ENCODE data around the gene ARID5B.

ARID5B gene

GRCh38 chr10:62095181-62096122 lies 194.0 kb downstream of the ARID5B start:
- no peak for ATAC-seq (ENCODE audit: low read depth)
- no peak for DNase-seq (ENCODE audit: low spot score in 2 of 2)
- H3K27me3 Mint-ChIP-seq = no peaks in the 10 kb centered on the region
- H3K27ac Mint-ChIP-seq = no peak overlapping the region
- H3K4me3 Mint-ChIP-seq = no peak overlapping the region
- H3K4me1 Mint-ChIP-seq = peaks cover 17% of the 10 kb centered on the region
- H3K36me3 Mint-ChIP-seq = peaks cover 47% of the 10 kb centered on the region
- no peaks in the 10 kb centered on the region for H3K9me3 Mint-ChIP-seq

- Mint-ChIP-seq H3K9me3 (no peaks in the 10 kb centered on the region), H3K4me1 (peaks cover 17% of the 10 kb centered on the region), H3K27ac (no peak overlapping the region), H3K27me3 (no peaks in the 10 kb centered on the region), H3K36me3 (peaks cover 39% of the 10 kb centered on the region), H3K4me3 (no peak overlapping the region)
- DNase-seq (ENCODE audit: low spot score in 2 of 2) (no peak), ATAC-seq (ENCODE audit: low read depth) (no peak)
Observed at GRCh38 chr10:62096256-62096933, 194.9 kb downstream of the ARID5B start.

- DNase-seq (ENCODE audit: low spot score in 2 of 2) (no peak), ATAC-seq (ENCODE audit: low read depth) (no peak)
- H3K4me3 Mint-ChIP-seq = no peak overlapping the region
- H3K4me1 Mint-ChIP-seq = peaks cover 24% of the 10 kb centered on the region
- H3K27me3 Mint-ChIP-seq = no peaks in the 10 kb centered on the region
- peaks cover 21% of the 10 kb centered on the region for H3K36me3 Mint-ChIP-seq
- peak overlapping the region; percentile 7 for H3K27ac Mint-ChIP-seq
- no peaks in the 10 kb centered on the region for H3K9me3 Mint-ChIP-seq
Observed at GRCh38 chr10:62098278-62099121, 197.0 kb downstream of the ARID5B start.

GRCh38 chr10:62099299-62099698 lies 197.8 kb downstream of the ARID5B start:
- ATAC-seq (ENCODE audit: low read depth) (no peak), DNase-seq (ENCODE audit: low spot score in 2 of 2) (no peak)
- H3K4me3 Mint-ChIP-seq = no peak overlapping the region
- H3K9me3 Mint-ChIP-seq = no peaks in the 10 kb centered on the region
- no peaks in the 10 kb centered on the region for H3K27me3 Mint-ChIP-seq
- peaks cover 14% of the 10 kb centered on the region for H3K36me3 Mint-ChIP-seq
- no peak overlapping the region for H3K27ac Mint-ChIP-seq
- peaks cover 25% of the 10 kb centered on the region for H3K4me1 Mint-ChIP-seq

- peaks cover 32% of the 10 kb centered on the region for H3K4me1 Mint-ChIP-seq
- no peak for ATAC-seq (ENCODE audit: low read depth)
- no peaks in the 10 kb centered on the region for H3K36me3 Mint-ChIP-seq
- H3K4me3 Mint-ChIP-seq = no peak overlapping the region
- H3K27me3 Mint-ChIP-seq = no peaks in the 10 kb centered on the region
- H3K9me3 Mint-ChIP-seq = no peaks in the 10 kb centered on the region
- DNase-seq (ENCODE audit: low spot score in 2 of 2) = no peak
- peak overlapping the region; percentile 48 for H3K27ac Mint-ChIP-seq
Observed at GRCh38 chr10:62103857-62104256, 202.4 kb downstream of the ARID5B start.

GRCh38 chr10:62106929-62107519 lies 205.5 kb downstream of the ARID5B start:
- H3K4me3 Mint-ChIP-seq = no peak overlapping the region
- H3K36me3 Mint-ChIP-seq = no peaks in the 10 kb centered on the region
- H3K27ac Mint-ChIP-seq = no peak overlapping the region
- peaks cover 52% of the 10 kb centered on the region for H3K4me1 Mint-ChIP-seq
- ATAC-seq (ENCODE audit: low read depth) (no peak), DNase-seq (ENCODE audit: low spot score in 2 of 2) (no peak)
- H3K9me3 Mint-ChIP-seq = no peaks in the 10 kb centered on the region
- no peaks in the 10 kb centered on the region for H3K27me3 Mint-ChIP-seq

GRCh38 chr10:62108759-62109586 lies 207.5 kb downstream of the ARID5B start:
- ATAC-seq (ENCODE audit: low read depth) (no peak), DNase-seq (ENCODE audit: low spot score in 2 of 2) (no peak)
- peak overlapping the region; percentile 52 for H3K4me3 Mint-ChIP-seq
- H3K4me1 Mint-ChIP-seq = peaks cover 45% of the 10 kb centered on the region
- H3K27me3 Mint-ChIP-seq = no peaks in the 10 kb centered on the region
- peak overlapping the region; percentile 71 for H3K27ac Mint-ChIP-seq
- no peaks in the 10 kb centered on the region for H3K36me3 Mint-ChIP-seq
- H3K9me3 Mint-ChIP-seq = no peaks in the 10 kb centered on the region

GRCh38 chr10:62109587-62110293 lies 208.2 kb downstream of the ARID5B start:
- DNase-seq (ENCODE audit: low spot score in 2 of 2) = peak in 1 of 2 donors; percentile 35
- Mint-ChIP-seq H3K9me3 (no peaks in the 10 kb centered on the region), H3K4me3 (peak overlapping the region; percentile 0), H3K27me3 (no peaks in the 10 kb centered on the region), H3K36me3 (no peaks in the 10 kb centered on the region), H3K4me1 (peaks cover 44% of the 10 kb centered on the region), H3K27ac (peak overlapping the region; percentile 71)
- peak; percentile 95 for ATAC-seq (ENCODE audit: low read depth)

GRCh38 chr10:62112300-62112699 lies 210.8 kb downstream of the ARID5B start:
- Mint-ChIP-seq H3K4me3 (no peak overlapping the region), H3K36me3 (no peaks in the 10 kb centered on the region), H3K4me1 (peaks cover 39% of the 10 kb centered on the region), H3K9me3 (no peaks in the 10 kb centered on the region), H3K27me3 (no peaks in the 10 kb centered on the region), H3K27ac (no peak overlapping the region)
- ATAC-seq (ENCODE audit: low read depth) (no peak), DNase-seq (ENCODE audit: low spot score in 2 of 2) (no peak)

GRCh38 chr10:62112963-62113362 lies 211.5 kb downstream of the ARID5B start:
- H3K9me3 Mint-ChIP-seq = no peaks in the 10 kb centered on the region
- no peak for DNase-seq (ENCODE audit: low spot score in 2 of 2)
- H3K27me3 Mint-ChIP-seq = no peaks in the 10 kb centered on the region
- ATAC-seq (ENCODE audit: low read depth) = no peak
- H3K4me3 Mint-ChIP-seq = no peak overlapping the region
- no peaks in the 10 kb centered on the region for H3K36me3 Mint-ChIP-seq
- no peak overlapping the region for H3K27ac Mint-ChIP-seq
- peaks cover 38% of the 10 kb centered on the region for H3K4me1 Mint-ChIP-seq

- Mint-ChIP-seq H3K9me3 (no peaks in the 10 kb centered on the region), H3K27ac (no peak overlapping the region), H3K4me3 (no peak overlapping the region), H3K4me1 (peaks cover 35% of the 10 kb centered on the region), H3K36me3 (no peaks in the 10 kb centered on the region), H3K27me3 (no peaks in the 10 kb centered on the region)
- DNase-seq (ENCODE audit: low spot score in 2 of 2) = no peak
- ATAC-seq (ENCODE audit: low read depth) = no peak
Observed at GRCh38 chr10:62113680-62114079, 212.2 kb downstream of the ARID5B start.

- Mint-ChIP-seq H3K36me3 (no peaks in the 10 kb centered on the region), H3K27me3 (no peaks in the 10 kb centered on the region), H3K9me3 (no peaks in the 10 kb centered on the region), H3K27ac (no peak overlapping the region), H3K4me3 (no peak overlapping the region), H3K4me1 (peaks cover 22% of the 10 kb centered on the region)
- DNase-seq (ENCODE audit: low spot score in 2 of 2) (no peak), ATAC-seq (ENCODE audit: low read depth) (no peak)
Observed at GRCh38 chr10:62115321-62115720, 213.8 kb downstream of the ARID5B start.

All from memory B cell (primary cell).